ENCODE results near the gene ERC2. TPM values are rescaled to one million over a fixed set of nuclear protein-coding genes. Genes with fewer than 3 reads are reported as not detected.
A peak's percentile ranks its signal among the peaks of the same experiment; 100 is the strongest.

Gene ERC2
- polyA plus RNA-seq, 1 experiment: 0.07 TPM

GRCh38 chr3:55963601-55964000, 504.7 kb downstream of the ERC2 start:
- ChIA-PET POLR2A (no interaction called here), CTCF (no interaction called here)
- no peak for DNase-seq (ENCODE audit: low read depth)
- no peaks in the 10 kb centered on the region for H3K27me3 ChIP-seq (ENCODE audit: control insufficient read depth, insufficient read depth, low read length)
- H3K4me3 ChIP-seq (ENCODE audit: low read depth, low read length): no peak overlapping the region
- no peaks in the 10 kb centered on the region for H3K36me3 ChIP-seq (ENCODE audit: control insufficient read depth, insufficient read depth, low read length)
- TF ChIP-seq, protein P1, sequence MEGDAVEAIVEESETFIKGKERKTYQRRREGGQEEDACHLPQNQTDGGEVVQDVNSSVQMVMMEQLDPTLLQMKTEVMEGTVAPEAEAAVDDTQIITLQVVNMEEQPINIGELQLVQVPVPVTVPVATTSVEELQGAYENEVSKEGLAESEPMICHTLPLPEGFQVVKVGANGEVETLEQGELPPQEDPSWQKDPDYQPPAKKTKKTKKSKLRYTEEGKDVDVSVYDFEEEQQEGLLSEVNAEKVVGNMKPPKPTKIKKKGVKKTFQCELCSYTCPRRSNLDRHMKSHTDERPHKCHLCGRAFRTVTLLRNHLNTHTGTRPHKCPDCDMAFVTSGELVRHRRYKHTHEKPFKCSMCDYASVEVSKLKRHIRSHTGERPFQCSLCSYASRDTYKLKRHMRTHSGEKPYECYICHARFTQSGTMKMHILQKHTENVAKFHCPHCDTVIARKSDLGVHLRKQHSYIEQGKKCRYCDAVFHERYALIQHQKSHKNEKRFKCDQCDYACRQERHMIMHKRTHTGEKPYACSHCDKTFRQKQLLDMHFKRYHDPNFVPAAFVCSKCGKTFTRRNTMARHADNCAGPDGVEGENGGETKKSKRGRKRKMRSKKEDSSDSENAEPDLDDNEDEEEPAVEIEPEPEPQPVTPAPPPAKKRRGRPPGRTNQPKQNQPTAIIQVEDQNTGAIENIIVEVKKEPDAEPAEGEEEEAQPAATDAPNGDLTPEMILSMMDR (IDR thresholded peaks at IDR 0.05; ENCODE audit: insufficient read depth, low read depth, low read length): no peak

DNA sequence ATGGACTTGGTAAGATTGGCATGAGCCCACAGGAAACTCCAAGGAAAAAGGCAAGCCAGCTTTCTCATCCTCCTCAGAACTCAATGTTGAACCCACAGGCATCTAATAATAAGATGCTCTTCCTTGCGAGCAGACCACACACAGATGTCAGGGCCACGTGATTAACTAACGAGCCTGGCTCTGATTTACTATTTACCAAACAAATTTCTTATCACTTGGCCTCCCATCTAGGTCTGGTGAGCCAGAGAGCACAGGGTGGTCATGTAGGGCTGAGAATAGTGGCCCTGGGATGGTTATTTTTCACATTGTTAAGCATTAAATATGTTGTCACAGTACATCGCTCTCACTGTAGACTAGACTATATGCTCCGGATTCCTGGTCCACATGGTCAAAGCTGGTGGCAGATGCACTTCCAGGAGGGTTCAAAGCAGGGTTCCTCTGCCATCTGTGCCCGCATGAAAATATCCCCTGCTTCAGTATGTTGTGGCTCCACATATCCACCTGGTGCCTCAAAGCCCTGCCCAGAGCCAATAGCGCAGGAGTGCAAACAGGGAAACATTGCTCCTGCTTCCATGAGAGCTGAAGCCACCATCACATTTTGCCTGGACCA, 508.7 kb downstream of the ERC2 start:
- POLR2A ChIA-PET: no interaction called here

GRCh38 chr3:55958605-55959004, 509.7 kb downstream of the ERC2 start:
- Histone ChIP-seq H3K27me3 (ENCODE audit: control insufficient read depth, insufficient read depth, low read length) (no peaks in the 10 kb centered on the region), H3K4me3 (ENCODE audit: low read depth, low read length) (no peak overlapping the region), H3K36me3 (ENCODE audit: control insufficient read depth, insufficient read depth, low read length) (no peaks in the 10 kb centered on the region)
- ChIA-PET POLR2A (no interaction called here), CTCF (no interaction called here)
- no peak for DNase-seq (ENCODE audit: low read depth)
- TF ChIP-seq, protein P1 (IDR thresholded peaks at IDR 0.05; ENCODE audit: insufficient read depth, low read depth, low read length): no peak

More for the DNA sequence above, 508.7 kb downstream of the ERC2 start:
- DNase-seq (ENCODE audit: low read depth): no peak
- Histone ChIP-seq H3K36me3 (ENCODE audit: control insufficient read depth, insufficient read depth, low read length) (no peaks in the 10 kb centered on the region), H3K27me3 (ENCODE audit: control insufficient read depth, insufficient read depth, low read length) (no peaks in the 10 kb centered on the region), H3K4me3 (ENCODE audit: low read depth, low read length) (no peak overlapping the region)
- TF ChIP-seq, protein P1 (IDR thresholded peaks at IDR 0.05; ENCODE audit: insufficient read depth, low read depth, low read length): no peak
- CTCF ChIA-PET: no interaction called here

GRCh38 chr3:55955891-55956477, 512.3 kb downstream of the ERC2 start:
- Histone ChIP-seq H3K27me3 (ENCODE audit: control insufficient read depth, insufficient read depth, low read length) (no peaks in the 10 kb centered on the region), H3K36me3 (ENCODE audit: control insufficient read depth, insufficient read depth, low read length) (no peaks in the 10 kb centered on the region), H3K4me3 (ENCODE audit: low read depth, low read length) (no peak overlapping the region)
- peak; percentile 9 for DNase-seq (ENCODE audit: low read depth)
- POLR2A ChIA-PET: interaction anchor here (0.9 kb wide), 1 partner anchor 468 kb away, joined by 3 read pairs; no protein-coding TSS in a partner anchor
- TF ChIP-seq, protein P1 (IDR thresholded peaks at IDR 0.05; ENCODE audit: insufficient read depth, low read depth, low read length): no peak
- CTCF ChIA-PET: interaction anchor here (0.6 to 0.7 kb wide), 2 partner anchors 94 to 472 kb away, joined by 3 read pairs; no protein-coding TSS in a partner anchor

DNA sequence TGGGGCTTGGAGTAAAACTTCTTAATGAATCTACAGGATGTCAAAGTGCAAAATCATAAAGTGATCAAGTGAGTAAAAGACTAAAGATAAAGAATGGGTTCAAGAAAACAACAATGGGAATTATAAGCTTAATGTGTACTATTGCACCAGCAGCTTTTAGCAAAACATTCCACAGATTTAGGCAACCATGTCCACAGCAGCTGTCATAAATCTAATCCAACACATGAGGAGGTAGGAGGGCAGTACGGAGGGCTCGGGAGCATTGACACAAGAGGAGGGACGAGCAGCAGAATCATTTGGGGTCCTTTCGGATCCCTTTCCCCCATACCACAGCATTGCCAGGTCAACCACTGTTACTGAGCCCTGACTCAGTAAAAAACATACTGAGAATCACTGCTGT, 516.9 kb downstream of the ERC2 start:
- ChIA-PET CTCF (no interaction called here), POLR2A (no interaction called here)
- TF ChIP-seq, protein P1 (IDR thresholded peaks at IDR 0.05; ENCODE audit: insufficient read depth, low read depth, low read length): no peak
- Histone ChIP-seq H3K36me3 (ENCODE audit: control insufficient read depth, insufficient read depth, low read length) (no peaks in the 10 kb centered on the region), H3K4me3 (ENCODE audit: low read depth, low read length) (no peak overlapping the region), H3K27me3 (ENCODE audit: control insufficient read depth, insufficient read depth, low read length) (no peaks in the 10 kb centered on the region)
- no peak for DNase-seq (ENCODE audit: low read depth)
